ENCODE data around the gene XAB2.

The XAB2 gene

GRCh38 chr19:7575434-7576040 lies 53.8 kb downstream of the XAB2 start:
- no peak for DNase-seq

DNA sequence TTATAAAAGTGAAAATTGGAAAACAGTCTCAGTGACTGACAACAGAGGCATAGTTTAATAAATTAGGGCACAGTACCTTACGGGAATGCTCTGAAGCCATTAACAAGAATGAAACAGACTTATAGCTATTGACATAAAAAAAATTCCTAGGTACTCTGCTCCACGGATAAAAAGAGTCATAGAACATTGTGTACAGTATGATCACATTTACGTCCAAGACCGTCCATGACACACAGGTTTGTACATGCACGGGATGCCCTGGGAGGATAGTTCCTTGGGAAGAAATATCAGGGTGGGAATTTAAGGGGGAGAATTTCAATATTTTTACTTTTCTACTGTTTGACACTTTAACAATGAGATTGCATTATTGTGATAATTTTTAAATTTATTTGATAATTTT lies 58.6 kb downstream of the XAB2 start:
- DNase-seq, result no peak

All from CD4-positive, alpha-beta T cell treated with Interleukin-6 for 4 hours (primary cell).